HG02610 (cell line): ENCODE results near the gene TMEM30B.

ENCODE experiments used
- ATAC-seq: cut with Tn5 transposase; IDR thresholded peaks from one replicate; pipeline ENCODE4 v1.9.1; 2021; ENCODE audit warnings: mild to moderate bottlenecking, moderate library complexity; ENCODE audit not compliant: unreplicated experiment

TMEM30B gene

DNA sequence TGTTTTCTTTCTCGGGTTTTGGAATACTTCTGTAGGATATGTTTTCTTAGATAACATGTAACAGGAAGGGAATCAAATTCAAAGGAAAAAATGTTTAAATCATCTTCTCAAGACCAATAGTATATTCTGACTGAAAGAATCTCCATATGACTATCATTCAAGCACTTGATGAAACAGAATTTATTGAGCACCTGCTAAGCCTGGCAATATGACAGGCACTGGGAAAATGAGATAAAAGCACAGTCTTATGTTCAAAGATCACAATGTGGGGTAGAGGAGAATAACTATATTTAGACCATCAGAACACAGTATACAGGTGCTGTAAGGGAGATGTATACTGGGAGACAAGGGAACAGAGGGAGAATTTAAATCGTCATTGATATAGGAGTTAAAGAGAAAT lies 19.1 kb upstream of the TMEM30B start:
- ATAC-seq: no peak

DNA sequence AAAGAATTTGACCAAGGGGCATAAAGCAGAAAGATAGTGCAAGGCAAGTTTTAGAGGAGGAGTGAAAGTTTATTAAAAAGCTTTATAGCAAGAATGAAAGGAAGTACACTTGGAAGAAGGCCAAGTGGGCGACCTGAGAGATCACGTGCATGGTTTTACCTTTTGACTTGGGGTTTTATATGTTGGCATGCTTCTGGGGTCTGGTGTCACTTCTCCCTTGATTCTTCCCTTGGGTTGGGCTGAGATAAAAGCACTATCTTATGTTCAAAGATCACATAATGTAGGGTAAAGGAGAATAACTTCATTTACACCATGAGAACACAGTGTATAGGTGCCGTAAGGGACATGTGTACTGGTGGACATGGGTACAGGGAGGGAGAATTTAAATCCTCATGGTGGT lies 17.7 kb upstream of the TMEM30B start:
- ATAC-seq: no peak

DNA sequence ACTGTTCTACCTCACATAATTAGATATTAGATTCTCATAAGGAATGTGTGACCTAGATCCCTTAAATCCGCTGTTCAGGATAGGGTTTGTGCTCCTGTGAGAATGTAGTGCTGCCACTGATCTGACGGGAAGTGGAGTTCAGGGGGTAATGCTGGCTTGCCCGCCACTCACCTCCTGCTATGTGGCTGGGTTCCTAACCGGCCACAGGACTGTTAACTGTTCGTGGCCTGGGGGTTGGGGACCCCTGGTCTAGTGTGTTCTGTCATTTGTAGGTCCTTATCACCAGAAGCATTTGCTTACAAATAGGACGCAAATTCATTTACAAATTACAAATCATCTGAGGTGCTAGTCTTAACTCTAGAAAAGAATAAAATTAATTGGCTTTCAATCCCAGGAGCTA lies 16.4 kb upstream of the TMEM30B start:
- ATAC-seq: no peak

DNA sequence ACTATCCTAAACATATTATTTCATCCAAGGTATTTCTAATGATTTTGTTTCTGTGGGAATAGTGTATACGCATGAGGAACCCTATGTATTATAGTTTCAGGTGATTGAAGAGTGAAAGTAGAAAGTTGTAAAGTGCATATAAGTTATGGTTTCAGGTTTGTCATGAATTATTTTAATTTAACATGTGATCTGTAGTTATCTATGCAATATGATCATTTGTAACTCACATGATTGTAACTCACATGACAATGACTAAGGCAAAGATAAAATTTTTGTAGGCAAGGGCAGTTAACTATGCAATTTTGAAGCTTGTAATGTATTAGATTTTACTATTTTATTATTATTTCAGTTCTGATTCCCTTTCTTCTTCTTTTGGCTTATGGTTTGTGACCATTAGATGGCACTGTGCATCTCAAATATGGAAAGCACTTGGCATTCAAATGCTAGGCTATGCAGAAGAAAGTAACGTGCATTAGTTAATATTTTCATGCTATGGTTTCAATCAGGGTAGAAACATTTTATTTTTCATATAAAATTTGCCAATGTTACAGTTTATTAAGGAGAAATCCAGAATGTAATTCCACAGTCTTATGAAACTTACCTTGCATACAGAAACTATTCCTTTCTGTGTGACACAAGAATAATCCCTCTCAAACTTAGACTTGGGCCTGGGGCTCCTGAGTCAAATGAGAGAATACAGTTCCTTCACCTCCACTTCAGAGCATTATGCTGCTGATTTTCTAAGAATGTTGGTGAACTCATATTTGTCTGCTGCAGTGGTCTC lies 15.8 kb upstream of the TMEM30B start:
- no peak for ATAC-seq

DNA sequence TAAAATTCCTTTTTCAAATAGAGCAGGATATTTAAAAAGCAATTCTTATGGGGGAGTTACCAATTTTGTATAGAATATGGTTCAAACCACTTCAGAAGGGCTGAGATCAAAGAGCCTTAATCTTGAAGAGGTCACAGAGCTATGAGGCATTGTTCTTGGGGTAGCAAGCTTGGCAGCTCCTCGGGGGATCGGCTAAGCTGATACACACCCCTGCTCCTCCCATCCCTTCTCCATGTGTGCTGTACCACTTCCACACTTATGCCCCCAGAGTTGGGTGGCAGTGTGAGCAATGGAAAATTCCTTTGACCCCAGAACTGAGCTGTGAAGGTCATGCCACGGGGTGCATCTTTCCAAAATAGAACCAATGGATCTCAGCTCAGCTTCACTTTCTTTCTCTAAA lies 15.0 kb upstream of the TMEM30B start:
- no peak for ATAC-seq

DNA sequence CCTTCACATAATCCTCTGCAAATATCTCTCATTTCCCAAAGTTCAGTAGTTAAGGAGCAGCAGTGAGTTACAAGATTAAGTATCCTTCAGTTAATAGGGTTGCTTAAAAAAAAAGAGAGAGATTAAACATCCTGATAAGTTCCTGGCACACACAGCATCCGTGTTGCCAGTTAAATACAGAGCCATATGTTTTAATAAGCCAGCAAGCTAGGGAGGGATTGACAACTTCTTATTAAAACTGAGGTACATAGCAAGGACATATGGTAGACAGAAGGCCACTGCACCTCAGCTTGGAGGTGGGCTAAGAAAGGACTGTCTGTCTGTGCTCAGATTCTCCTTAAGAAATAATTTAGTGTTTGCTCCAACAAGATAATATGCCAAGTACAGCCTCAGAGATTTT lies 9.6 kb upstream of the TMEM30B start:
- no peak for ATAC-seq

DNA sequence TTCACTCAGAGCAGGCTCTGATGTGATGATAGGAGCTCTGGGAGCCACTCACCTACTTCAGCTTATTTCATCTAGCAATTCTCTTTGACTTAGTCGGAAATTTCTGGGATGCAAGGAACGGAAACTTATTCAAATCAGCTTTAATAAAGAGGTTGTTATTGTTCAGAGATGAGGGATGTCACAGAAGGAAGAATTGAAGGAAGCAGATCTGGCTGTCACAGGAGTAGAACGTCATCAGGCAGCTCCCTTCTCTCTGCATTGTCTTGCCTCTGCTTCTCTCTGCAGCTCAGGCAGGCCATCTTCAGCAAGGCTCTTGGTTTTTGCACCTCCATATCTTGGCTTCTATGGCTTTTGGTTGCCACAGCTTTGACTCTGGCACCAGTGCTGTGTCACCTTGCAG lies 7.6 kb upstream of the TMEM30B start:
- no peak for ATAC-seq

DNA sequence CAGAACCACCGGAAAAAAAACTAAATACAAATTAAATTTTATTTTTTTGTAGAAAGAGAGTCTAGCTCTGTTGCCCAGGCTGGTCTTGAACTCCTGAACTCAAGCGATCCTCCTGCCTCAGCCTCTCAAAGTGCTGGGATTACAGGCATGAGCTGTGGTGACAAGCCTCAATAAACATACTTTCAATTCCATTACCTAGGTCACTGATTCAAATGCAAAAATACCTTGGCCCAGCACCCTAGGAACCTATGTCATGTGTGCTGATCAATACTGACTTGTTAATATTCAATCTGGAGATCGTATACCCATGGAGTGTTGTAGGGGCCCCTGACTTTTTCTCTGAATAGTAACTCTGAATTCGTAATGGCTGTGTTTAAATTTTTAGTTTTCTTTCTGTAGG lies 7.1 kb upstream of the TMEM30B start:
- ATAC-seq: no peak

DNA sequence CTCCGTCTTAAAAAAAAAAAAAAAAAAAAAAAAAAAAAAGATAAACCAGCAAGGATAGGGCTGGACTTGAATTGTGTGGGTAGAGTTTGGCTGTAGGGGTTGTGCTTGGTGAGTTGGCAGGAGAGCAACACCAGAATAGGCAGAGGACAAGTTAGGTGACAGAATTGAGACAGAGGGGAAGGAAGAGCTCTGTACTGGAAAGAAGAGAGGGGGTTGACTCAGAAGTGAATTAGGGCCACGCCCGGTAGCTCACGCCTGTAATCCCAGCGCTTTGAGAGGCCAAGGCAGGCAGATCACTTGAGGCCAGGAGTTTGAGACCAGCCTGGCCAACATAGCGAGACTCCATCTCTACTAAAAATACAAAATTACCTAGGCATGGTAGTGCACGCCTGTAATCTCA lies 6.1 kb upstream of the TMEM30B start:
- no peak for ATAC-seq

DNA sequence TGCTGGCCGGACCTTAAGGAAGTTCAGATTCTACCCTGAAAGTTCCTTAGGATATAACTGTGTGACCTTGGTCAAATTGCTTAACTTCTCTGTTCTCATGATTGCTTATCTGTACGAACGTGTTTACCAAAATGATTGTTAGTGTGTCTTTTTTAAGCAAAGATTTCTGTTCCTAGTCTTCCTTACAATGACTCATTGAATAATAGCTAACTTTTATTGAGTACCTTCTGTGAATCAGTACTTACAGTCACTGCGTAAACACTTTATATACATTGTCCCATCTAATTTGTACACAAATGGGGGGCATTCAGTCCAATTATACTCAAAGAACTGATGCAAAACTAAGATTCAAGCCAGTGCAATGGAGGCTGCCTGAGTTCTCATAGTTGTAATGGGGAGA lies 4.2 kb upstream of the TMEM30B start:
- no peak for ATAC-seq

DNA sequence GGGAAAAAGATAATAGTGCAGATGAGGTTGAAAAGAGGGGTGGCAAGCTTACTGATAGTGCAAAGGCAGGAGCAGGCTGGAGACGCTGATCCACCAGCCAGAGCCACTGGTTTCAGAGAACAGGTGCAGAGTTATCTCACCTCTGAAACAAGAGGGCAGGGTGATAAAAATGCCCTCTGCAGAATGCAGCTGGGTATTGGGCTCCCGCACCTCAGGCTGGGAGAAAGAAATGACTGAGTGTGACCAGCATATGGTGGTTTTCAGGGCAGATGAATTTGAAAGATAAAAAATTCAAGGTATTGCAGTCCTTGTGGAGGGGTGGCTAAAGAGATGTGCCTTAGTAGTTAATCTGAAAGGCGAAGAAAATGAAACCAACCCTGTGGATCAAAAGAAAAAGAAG lies 2.9 kb upstream of the TMEM30B start:
- no peak for ATAC-seq

DNA sequence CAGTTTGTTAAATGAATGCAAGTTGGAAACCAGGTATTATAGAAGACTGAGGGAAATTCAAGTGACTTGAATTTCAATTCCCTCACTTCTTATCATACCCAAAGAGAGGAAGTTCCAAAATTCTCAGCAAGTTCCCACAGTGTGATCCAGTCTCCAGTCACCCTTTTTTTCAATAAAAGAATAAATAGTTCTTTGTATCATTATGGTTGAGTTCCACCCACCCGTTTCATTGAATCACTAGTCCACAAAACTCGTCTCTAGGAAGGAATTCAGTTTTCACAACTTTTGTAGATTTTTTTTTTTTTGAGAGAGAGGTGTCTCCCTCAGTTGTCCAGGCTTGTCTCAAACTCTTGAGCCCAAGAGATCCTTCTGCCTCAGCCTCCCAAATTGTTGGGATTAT lies 1.6 kb upstream of the TMEM30B start:
- ATAC-seq: no peak

DNA sequence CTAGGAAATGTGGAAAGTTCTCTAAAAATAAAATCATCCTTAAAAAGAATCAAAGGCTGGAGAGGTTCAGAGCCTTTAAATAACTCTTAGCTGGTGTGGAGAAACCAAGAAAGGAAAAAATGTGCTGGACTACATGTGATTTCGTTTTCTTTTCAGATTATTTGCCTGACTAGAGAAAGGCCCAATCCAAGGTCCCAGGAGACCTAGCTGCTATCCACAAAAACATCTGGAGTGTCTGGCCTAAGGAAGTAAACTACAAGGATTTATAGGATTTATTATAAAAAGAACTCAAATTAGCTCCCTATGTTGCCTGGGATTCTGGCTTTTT lies 774 bp upstream of the TMEM30B start:
- no peak for ATAC-seq

DNA sequence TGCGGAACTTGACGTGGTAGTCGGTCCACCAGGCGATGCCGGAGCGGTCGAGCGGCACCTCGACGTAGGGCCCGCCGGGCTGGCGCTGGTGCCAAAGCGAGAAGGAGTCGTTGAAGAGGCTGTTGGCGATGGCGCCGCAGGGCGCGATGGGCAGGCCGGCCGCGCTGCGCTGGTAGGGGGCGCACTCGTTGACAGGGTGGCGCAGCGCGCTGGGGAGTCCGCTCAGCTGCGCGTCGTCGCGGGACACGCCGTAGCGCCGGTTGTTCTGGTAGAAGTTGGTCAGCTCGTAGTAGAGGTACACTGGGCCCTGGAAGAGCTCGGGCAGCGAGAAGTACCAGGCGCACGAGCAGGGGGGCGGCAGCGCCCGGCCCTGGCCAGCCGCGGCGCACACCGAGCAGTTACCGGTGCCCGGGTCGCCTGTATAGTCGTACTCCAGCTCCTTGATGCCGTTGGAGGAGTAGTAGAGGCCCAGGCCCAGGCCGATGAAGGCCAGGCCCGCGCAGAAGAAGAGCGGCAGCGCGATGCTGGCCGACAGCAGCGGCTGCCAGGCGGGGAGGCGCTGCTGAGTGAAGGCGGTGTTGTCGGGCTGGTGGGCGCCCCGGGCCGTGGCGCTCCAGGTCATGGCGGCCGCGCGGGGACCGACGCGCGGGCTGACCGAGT lies 482 bp downstream of the TMEM30B start:
- peak; percentile 63 for ATAC-seq

DNA sequence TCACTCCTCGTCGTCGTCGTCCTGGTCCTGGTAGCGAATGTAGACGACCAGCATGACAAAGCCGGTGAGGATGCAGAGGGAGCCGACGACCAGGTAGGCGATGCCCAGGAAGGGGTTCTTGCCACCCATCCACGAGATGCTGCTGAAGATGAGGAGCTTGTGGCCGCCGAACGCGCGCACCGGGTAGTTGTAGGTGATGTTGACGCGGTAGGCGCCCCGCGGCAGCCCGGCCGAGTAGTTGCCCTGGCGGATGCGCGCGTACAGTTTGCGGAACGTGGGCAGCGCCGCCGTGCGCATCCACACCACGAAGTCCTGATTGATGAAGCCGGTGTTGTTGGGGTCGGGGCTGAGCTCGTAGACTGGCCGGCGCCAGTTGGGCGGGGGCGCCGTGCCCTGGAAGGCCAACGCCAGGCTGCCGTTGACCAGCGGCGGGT lies 1.0 kb downstream of the TMEM30B start:
- ATAC-seq: peak; percentile 5

DNA sequence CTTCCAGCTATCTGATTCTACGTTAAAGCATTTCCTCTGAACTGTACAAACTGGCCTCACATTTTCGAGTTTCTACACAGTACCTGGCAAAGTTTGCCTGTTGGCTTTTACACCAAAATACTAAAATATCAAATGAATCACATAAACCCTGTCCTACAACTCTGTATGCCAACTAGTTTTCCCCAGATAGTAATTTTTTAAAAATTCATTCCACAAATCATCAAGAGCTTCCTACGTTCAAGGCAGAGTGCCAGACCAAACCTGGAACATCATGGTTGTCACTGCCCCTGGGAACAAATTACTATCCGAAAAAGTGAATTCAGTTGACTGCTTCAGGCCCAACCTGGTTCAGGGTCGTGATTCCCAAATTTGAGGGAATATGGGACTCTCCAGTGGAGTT lies 2.1 kb downstream of the TMEM30B start:
- ATAC-seq: no peak

DNA sequence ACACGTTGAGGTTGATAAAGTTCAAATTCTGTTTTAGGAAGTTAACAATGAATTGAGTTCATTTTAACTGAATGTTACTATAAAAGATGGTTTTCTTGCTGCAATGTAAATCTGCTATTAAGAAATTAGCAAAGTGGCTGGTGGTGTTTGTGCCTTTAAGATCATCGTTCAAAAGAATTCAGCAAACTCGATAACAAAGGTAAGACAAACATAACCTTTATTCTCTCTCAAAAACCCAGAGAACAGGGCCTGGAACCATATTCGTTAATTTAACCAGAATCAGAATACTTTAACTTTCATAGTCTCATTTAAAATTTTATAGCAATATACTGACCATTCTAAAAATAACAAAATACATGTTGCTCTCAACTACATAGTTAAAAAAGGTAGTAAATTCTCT lies 3.4 kb downstream of the TMEM30B start:
- ATAC-seq: no peak

DNA sequence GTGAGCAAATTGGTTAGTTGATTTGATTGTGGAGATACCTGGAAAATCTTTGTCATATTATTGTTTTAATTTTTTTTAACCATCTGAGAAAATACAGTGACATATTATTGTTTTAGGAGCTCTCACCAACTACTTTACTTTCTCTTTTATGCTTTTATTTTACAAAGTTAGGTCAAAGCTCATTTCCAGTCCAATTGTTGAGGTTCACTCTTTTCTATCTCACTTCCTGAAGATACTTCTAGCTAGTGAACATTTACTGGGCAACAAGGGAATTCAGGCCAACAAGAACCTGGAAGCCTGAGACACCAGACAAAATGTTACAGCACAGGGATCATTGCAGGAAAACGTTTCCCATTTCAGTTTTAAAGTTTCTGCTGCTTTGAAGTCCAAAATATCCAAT lies 3.9 kb downstream of the TMEM30B start:
- no peak for ATAC-seq

DNA sequence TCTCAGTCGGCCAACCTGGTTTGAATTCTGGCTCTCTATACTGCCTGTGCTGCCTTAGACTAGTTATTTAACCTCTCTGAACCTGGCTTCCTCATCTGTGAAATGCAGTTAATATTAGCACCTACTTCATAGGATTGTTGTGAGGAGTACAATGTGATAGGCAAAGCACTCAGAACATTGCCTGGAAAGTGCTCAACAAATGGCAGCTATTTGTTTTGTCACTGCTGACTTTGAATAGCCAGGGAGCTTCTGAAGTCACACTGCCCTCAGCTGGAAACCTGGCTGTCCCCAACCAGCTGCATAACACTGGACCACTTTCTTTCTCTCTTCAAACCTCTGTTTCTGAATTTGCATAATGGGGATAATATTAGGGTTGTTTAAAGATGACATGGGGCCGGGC lies 9.6 kb downstream of the TMEM30B start:
- no peak for ATAC-seq

DNA sequence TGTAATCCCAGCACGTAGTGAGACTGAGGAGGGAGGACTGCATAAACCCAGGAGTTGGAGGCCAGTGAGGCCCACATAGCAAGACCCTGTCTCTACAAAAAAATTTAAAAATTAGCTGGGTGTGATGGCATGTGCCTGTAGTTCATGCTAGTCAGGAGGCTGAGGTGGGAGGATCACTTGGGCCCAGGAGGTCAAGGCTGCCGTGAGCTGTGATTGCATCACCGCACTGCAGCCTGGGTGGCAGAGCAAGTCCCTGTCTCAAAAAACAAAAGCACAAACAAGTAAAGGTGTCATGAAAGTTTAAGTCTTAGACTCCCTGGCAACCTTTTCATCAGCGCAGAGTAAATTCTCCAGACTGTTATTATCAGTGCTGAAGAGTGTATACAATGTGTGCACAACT lies 10.4 kb downstream of the TMEM30B start:
- no peak for ATAC-seq

DNA sequence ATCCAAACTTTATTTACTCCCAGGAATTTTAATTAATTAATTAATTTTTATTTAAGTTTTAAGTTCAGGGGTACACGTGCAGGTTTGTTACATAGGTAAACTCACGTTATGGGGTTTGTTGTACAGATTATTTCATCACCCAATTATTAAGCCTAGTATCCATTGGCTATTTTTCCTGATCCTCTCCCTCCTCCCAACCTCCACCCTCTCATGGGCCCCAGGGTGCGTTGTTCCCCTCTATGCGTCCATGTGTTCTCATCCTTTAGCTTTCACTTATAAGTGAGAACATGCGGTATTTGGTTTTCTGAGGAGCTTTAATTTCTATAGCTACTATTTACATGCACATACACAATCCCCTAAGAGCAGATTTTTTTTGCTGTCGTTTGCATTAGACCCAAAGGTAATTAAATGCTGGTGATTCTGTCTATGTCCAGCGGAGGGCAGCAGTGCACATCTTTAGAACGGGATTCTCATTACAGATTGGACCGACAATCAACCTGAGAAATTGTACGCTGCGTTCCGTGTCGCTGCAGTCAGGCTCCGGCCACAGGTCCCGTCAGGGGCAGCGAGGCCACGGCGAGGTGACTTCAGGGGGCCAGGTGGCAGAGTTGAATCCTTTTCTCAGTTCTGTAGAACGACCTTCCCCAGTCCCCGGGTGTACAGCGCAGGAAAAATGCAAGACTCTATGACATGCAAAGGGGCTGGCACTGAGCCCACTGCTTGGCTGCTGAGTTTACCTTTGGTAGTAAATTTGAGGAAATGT lies 11.6 kb downstream of the TMEM30B start:
- peak; percentile 83 for ATAC-seq

DNA sequence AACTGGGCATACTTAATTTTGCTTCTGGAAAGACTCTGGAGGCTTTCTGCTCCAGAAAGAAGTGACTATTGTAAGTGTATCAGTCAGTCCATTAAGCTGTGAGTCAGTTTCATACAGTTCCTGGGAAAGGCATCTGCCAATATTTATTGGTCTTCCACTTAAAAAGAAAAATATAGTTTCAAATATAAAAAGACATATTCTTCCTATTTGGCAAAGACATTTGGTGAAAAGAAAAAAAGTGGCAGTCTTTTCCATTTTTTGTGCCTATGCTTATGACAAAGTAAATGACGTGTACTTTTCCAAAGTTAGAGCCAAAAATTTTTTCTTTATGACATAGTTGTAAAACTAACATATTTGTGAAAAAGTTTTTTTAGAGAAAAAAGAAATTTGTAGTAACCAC lies 12.3 kb downstream of the TMEM30B start:
- ATAC-seq: no peak
